HCT116 (cell line): ENCODE data around the gene IQGAP2.

ENCODE experiments used
- ELF1 ChIP-seq: IDR thresholded peaks from 2 replicates; pipeline ENCODE4 v1.6.1; 2012; ENCODE audit warnings: low read depth, borderline replicate concordance
- EZH2 ChIP-seq: fragments of 200-600 bp; sonication (generic); IDR thresholded peaks from 2 replicates; pipeline ENCODE4 v1.6.1; 2017; ENCODE audit warnings: antibody characterized with exemption, mixed run types
- JUND ChIP-seq: IDR thresholded peaks from 2 replicates; pipeline ENCODE4 v1.6.1; 2012
- MAX ChIP-seq: IDR thresholded peaks from 2 replicates; pipeline ENCODE4 v1.6.1; 2012
- POLR2A ChIP-seq: IDR thresholded peaks from 2 replicates; pipeline ENCODE4 v1.7.0; 2011; ENCODE audit warnings: borderline replicate concordance; ENCODE audit not compliant: insufficient read depth, insufficient read length; ENCODE audit errors: extremely low read depth
- POLR2AphosphoS5 ChIP-seq: IDR thresholded peaks from 2 replicates; pipeline ENCODE4 v1.6.1; 2011; ENCODE audit warnings: mild to moderate bottlenecking, low read depth, low read length, moderate library complexity
- RAD21 ChIP-seq: IDR thresholded peaks from 2 replicates; pipeline ENCODE4 v1.6.1; 2012; ENCODE audit warnings: low read depth, mild to moderate bottlenecking
- SIN3A ChIP-seq: IDR thresholded peaks from 2 replicates; pipeline ENCODE4 v1.6.1; 2012; ENCODE audit warnings: low read depth
- SRF ChIP-seq: IDR thresholded peaks from 2 replicates; pipeline ENCODE4 v1.6.1; 2012; ENCODE audit warnings: low read depth
- ZBTB33 ChIP-seq: IDR thresholded peaks from 2 replicates; pipeline ENCODE4 v1.6.1; 2011; ENCODE audit warnings: mild to moderate bottlenecking, low read length, moderate library complexity; ENCODE audit not compliant: insufficient replicate concordance; ENCODE audit errors: extremely low read depth
- TF ChIP-seq, protein P1 (sequence below), 3 experiments: fragments of 200-600 bp in 1 of 3; sonication (generic) in 1 of 3; IDR thresholded peaks in 2 of 3; conservative IDR thresholded peaks in 1 of 3; 2 replicates each; pipeline ENCODE4 v1.5.1; 2012 to 2017; ENCODE audit warnings: low read depth in 2 of 3, low read length in 2 of 3, antibody characterized with exemption in 1 of 3, borderline replicate concordance in 1 of 3, control low read depth in 1 of 3, mild to moderate bottlenecking in 1 of 3, mixed read lengths in 1 of 3, mixed run types in 1 of 3, moderate library complexity in 1 of 3; ENCODE audit not compliant: insufficient read depth in 1 of 3
- TF ChIP-seq, protein P2 (sequence below): IDR thresholded peaks from 2 replicates; pipeline ENCODE4 v1.6.1; 2012
- TF ChIP-seq, protein P3 (sequence below): IDR thresholded peaks from 2 replicates; pipeline ENCODE4 v1.6.1; 2012; ENCODE audit warnings: low read depth

GRCh38 chr5:76582230-76583162 is 179.4 kb downstream of the IQGAP2 start:
- no peak for TF ChIP-seq SIN3A
- no peak for TF ChIP-seq POLR2A
- TF ChIP-seq SRF, result no peak
- TF ChIP-seq EZH2, result no peak
- TF ChIP-seq, protein P1, sequence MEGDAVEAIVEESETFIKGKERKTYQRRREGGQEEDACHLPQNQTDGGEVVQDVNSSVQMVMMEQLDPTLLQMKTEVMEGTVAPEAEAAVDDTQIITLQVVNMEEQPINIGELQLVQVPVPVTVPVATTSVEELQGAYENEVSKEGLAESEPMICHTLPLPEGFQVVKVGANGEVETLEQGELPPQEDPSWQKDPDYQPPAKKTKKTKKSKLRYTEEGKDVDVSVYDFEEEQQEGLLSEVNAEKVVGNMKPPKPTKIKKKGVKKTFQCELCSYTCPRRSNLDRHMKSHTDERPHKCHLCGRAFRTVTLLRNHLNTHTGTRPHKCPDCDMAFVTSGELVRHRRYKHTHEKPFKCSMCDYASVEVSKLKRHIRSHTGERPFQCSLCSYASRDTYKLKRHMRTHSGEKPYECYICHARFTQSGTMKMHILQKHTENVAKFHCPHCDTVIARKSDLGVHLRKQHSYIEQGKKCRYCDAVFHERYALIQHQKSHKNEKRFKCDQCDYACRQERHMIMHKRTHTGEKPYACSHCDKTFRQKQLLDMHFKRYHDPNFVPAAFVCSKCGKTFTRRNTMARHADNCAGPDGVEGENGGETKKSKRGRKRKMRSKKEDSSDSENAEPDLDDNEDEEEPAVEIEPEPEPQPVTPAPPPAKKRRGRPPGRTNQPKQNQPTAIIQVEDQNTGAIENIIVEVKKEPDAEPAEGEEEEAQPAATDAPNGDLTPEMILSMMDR (IDR thresholded peaks at IDR 0.05 in 2 of 3, conservative IDR thresholded peaks at IDR 0.05 in 1 of 3; ENCODE audit: borderline replicate concordance in 1 of 3, insufficient read depth in 1 of 3, low read depth in 2 of 3, low read length in 2 of 3), result no peak
- TF ChIP-seq, protein P2, sequence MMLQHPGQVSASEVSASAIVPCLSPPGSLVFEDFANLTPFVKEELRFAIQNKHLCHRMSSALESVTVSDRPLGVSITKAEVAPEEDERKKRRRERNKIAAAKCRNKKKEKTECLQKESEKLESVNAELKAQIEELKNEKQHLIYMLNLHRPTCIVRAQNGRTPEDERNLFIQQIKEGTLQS, result no peak
- TF ChIP-seq, protein P3, sequence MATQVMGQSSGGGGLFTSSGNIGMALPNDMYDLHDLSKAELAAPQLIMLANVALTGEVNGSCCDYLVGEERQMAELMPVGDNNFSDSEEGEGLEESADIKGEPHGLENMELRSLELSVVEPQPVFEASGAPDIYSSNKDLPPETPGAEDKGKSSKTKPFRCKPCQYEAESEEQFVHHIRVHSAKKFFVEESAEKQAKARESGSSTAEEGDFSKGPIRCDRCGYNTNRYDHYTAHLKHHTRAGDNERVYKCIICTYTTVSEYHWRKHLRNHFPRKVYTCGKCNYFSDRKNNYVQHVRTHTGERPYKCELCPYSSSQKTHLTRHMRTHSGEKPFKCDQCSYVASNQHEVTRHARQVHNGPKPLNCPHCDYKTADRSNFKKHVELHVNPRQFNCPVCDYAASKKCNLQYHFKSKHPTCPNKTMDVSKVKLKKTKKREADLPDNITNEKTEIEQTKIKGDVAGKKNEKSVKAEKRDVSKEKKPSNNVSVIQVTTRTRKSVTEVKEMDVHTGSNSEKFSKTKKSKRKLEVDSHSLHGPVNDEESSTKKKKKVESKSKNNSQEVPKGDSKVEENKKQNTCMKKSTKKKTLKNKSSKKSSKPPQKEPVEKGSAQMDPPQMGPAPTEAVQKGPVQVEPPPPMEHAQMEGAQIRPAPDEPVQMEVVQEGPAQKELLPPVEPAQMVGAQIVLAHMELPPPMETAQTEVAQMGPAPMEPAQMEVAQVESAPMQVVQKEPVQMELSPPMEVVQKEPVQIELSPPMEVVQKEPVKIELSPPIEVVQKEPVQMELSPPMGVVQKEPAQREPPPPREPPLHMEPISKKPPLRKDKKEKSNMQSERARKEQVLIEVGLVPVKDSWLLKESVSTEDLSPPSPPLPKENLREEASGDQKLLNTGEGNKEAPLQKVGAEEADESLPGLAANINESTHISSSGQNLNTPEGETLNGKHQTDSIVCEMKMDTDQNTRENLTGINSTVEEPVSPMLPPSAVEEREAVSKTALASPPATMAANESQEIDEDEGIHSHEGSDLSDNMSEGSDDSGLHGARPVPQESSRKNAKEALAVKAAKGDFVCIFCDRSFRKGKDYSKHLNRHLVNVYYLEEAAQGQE, result no peak
- TF ChIP-seq RAD21, result no peak
- TF ChIP-seq POLR2AphosphoS5, result no peak
- TF ChIP-seq ELF1, result no peak
- TF ChIP-seq MAX, result no peak
- TF ChIP-seq ZBTB33, result no peak
- TF ChIP-seq JUND, result no peak
